SK-N-SH (cell line): ENCODE measurements around the gene FAM151A. TPM values are rescaled to one million over a fixed set of nuclear protein-coding genes. Genes with fewer than 3 reads are reported as not detected.

Source experiments
- CTCF ChIA-PET: fragments of 300-600, 350-600 bp; formaldehyde crosslinking; extraction: SDS; loops from one replicate; lab custom pipeline; 2021; lab: Yijun Ruan, JAX
- POLR2A ChIA-PET: fragments of 350-600 bp; sonication (Branson Sonifier 250); formaldehyde crosslinking; extraction: SDS; loops from one replicate; lab custom pipeline; 2020; ENCODE audit warnings: antibody characterized with exemption, inconsistent platforms; lab: Yijun Ruan, JAX
- DNase-seq: peaks from one replicate; pipeline ENCODE4 v3.0.0; 2012
- H2AFZ ChIP-seq: fragments of 200-600 bp; sonication (generic); 2 replicates; pipeline ENCODE4 v1.8.1; 2016; ENCODE audit warnings: antibody characterized with exemption, mild to moderate bottlenecking, low read depth
- H3F3A ChIP-seq: fragments of 200-600 bp; sonication (generic); replicated peaks from 2 replicates; pipeline ENCODE3; 2016; ENCODE audit warnings: antibody characterized with exemption, mild to moderate bottlenecking; ENCODE audit not compliant: insufficient read depth
- H3K27ac ChIP-seq, 2 experiments: fragments of 200-500 bp in 1 of 2; fragments of 200-600 bp in 1 of 2; sonication (Bioruptor generic) in 1 of 2; sonication (generic), shearing (Covaris generic) in 1 of 2; 2 replicates each; pipeline versions ENCODE4 v1.5.1 to v1.6.1; 2014 to 2016; ENCODE audit warnings: low read depth in 2 of 2, inconsistent platforms in 1 of 2, low read length in 1 of 2, mild to moderate bottlenecking in 1 of 2, mixed read lengths in 1 of 2
- H3K27me3 ChIP-seq: fragments of 200-600 bp; sonication (generic), shearing (Covaris generic); 2 replicates; pipeline ENCODE4 v1.6.1; 2016; ENCODE audit warnings: mixed run types; ENCODE audit not compliant: insufficient read depth
- H3K36me3 ChIP-seq, 2 experiments: fragments of 200-500 bp in 1 of 2; fragments of 200-600 bp in 1 of 2; sonication (Bioruptor generic) in 1 of 2; sonication (generic) in 1 of 2; replicated peaks in 1 of 2; 2 replicates each; pipeline versions ENCODE3 to v1.5.1; 2014 to 2016; ENCODE audit warnings: low read length in 1 of 2, mild to moderate bottlenecking in 1 of 2; ENCODE audit not compliant: insufficient read depth in 2 of 2, control insufficient read depth in 1 of 2
- H3K4me1 ChIP-seq, 2 experiments: fragments of 200-500 bp in 1 of 2; fragments of 200-600 bp in 1 of 2; sonication (Bioruptor generic) in 1 of 2; sonication (generic), shearing (Covaris generic) in 1 of 2; 2 replicates each; pipeline versions ENCODE4 v1.5.1 to v1.6.1; 2014 to 2016; ENCODE audit warnings: low read depth in 1 of 2, low read length in 1 of 2, mixed run types in 1 of 2; ENCODE audit not compliant: insufficient read depth in 2 of 2, control insufficient read depth in 1 of 2
- H3K4me2 ChIP-seq: fragments of 200-600 bp; sonication (generic), shearing (Covaris generic); 2 replicates; pipeline ENCODE4 v1.6.1; 2017; ENCODE audit warnings: mixed run types
- H3K4me3 ChIP-seq, 2 experiments: fragments of 200-500 bp in 1 of 2; fragments of 200-600 bp in 1 of 2; sonication (Bioruptor generic) in 1 of 2; sonication (generic), shearing (Covaris generic) in 1 of 2; 2 replicates each; pipeline versions ENCODE4 v1.5.1 to v1.8.1; 2014 to 2016; ENCODE audit warnings: low read depth in 2 of 2, inconsistent platforms in 1 of 2, low read length in 1 of 2, mild to moderate bottlenecking in 1 of 2, mixed read lengths in 1 of 2, moderate library complexity in 1 of 2
- H3K79me2 ChIP-seq: fragments of 200-600 bp; sonication (generic); 2 replicates; pipeline ENCODE4 v1.8.1; 2017; ENCODE audit warnings: mild to moderate bottlenecking; ENCODE audit not compliant: insufficient read depth
- H3K9ac ChIP-seq: fragments of 200-600 bp; sonication (generic); 2 replicates; pipeline ENCODE4 v1.6.1; 2017; ENCODE audit warnings: mixed run types
- H3K9me2 ChIP-seq: fragments of 200-600 bp; sonication (generic); 2 replicates; pipeline ENCODE4 v1.6.1; 2017; ENCODE audit warnings: mixed run types
- H3K9me3 ChIP-seq: fragments of 200-600 bp; sonication (generic); 2 replicates; pipeline ENCODE4 v1.6.1; 2017; ENCODE audit warnings: mixed run types, mild to moderate bottlenecking, moderate library complexity
- H4K20me1 ChIP-seq: fragments of 200-600 bp; sonication (generic); 2 replicates; pipeline ENCODE4 v1.6.1; 2017; ENCODE audit warnings: mild to moderate bottlenecking, mixed run types; ENCODE audit not compliant: insufficient read depth
- ELF1 ChIP-seq: IDR thresholded peaks from 2 replicates; pipeline ENCODE4 v1.4.0; 2012
- EP300 ChIP-seq, 2 experiments: IDR thresholded peaks; 2 replicates each; pipeline versions ENCODE4 v1.4.0 to v1.6.1; 2012; ENCODE audit warnings: borderline replicate concordance in 1 of 2, low read depth in 1 of 2, low read length in 1 of 2
- FOSL2 ChIP-seq: IDR thresholded peaks from 2 replicates; pipeline ENCODE4 v1.4.0; 2012; ENCODE audit warnings: low read depth, mild to moderate bottlenecking, moderate library complexity, borderline replicate concordance
- FOXM1 ChIP-seq: IDR thresholded peaks from 2 replicates; pipeline ENCODE4 v1.4.0; 2012; ENCODE audit warnings: low read depth, mild to moderate bottlenecking
- GABPA ChIP-seq: IDR thresholded peaks from 2 replicates; pipeline ENCODE4 v1.4.0; 2012; ENCODE audit warnings: low read depth, mild to moderate bottlenecking
- MXI1 ChIP-seq: IDR thresholded peaks from 2 replicates; pipeline ENCODE4 v1.6.1; 2012; ENCODE audit warnings: mild to moderate bottlenecking, low read depth, low read length, improper control_type of control experiment
- POLR2AphosphoS5 ChIP-seq: IDR thresholded peaks from 2 replicates; pipeline ENCODE4 v1.6.1; 2012; ENCODE audit warnings: low read depth, low read length
- RAD21 ChIP-seq: IDR thresholded peaks from 2 replicates; pipeline ENCODE4 v1.6.1; 2012; ENCODE audit warnings: mild to moderate bottlenecking, low read length
- SIN3A ChIP-seq: IDR thresholded peaks from 2 replicates; pipeline ENCODE4 v1.6.1; 2012; ENCODE audit warnings: low read depth, mild to moderate bottlenecking, low read length, moderate library complexity, borderline replicate concordance
- SMC3 ChIP-seq: IDR thresholded peaks from 2 replicates; pipeline ENCODE4 v1.6.1; 2012; ENCODE audit warnings: low read depth, low read length, improper control_type of control experiment
- TCF12 ChIP-seq: IDR thresholded peaks from 2 replicates; pipeline ENCODE4 v1.4.0; 2012
- WGBS: methylation state at CpG from one replicate; pipeline ENCODE4 v1.1.6; 2017; ENCODE audit warnings: low lambda C conversion rate; 5-methylcytosine and 5-hydroxymethylcytosine counted together
- polyA plus RNA-seq, 3 experiments: library from polyadenylated mRNA; depleted of rRNA; stranded (reverse); fragments of >200 nt; gene quantifications; 2 replicates each; pipeline ENCODE4 v1.2.3, GENCODE V29; 2012
- TF ChIP-seq, protein P1 (sequence below): fragments of 150-350 bp; IDR thresholded peaks from 2 replicates; pipeline ENCODE4 v1.6.1; 2017; ENCODE audit warnings: antibody characterized with exemption, low read length, low read depth, borderline replicate concordance
- TF ChIP-seq, protein P2 (sequence below): fragments of 200-600 bp; sonication (generic); IDR thresholded peaks from 2 replicates; pipeline ENCODE4 v1.6.1; 2017; ENCODE audit warnings: antibody characterized with exemption, mild to moderate bottlenecking, moderate library complexity
- TF ChIP-seq, protein P3 (sequence below): IDR thresholded peaks from 2 replicates; pipeline ENCODE4 v1.6.1; 2012; ENCODE audit warnings: mild to moderate bottlenecking, low read depth, low read length, moderate library complexity

The FAM151A gene
- polyA plus RNA-seq, 1 of the 3 experiments (the other 2 are of a cell fraction) = not detected

DNA sequence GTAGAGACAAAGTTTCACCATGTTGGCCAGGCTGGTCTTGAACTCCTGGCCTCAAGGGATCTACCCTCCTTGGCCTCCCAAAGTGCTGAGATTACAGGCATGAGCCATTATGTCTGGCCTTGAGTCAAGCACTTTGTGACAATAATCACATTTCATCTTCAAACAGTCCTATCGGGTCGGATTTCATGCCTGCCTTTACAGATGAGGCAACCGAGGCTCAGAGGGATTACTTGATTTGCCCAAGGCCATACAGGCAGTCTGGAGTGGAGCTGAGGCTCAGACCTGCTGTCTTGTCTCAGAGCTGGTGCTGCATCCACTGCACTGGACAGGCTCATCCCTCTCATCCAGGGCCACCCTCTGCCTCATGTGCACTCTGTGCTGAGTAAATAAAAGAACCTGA is 26.6 kb downstream of the FAM151A start:
- TF ChIP-seq SMC3 (no peak), ELF1 (no peak), SIN3A (no peak), POLR2AphosphoS5 (no peak), EP300 (IDR thresholded peaks at IDR 0.05; ENCODE audit: borderline replicate concordance in 1 of 2, low read depth in 1 of 2, low read length in 1 of 2) (no peak), FOSL2 (no peak)
- TF ChIP-seq, protein P1, sequence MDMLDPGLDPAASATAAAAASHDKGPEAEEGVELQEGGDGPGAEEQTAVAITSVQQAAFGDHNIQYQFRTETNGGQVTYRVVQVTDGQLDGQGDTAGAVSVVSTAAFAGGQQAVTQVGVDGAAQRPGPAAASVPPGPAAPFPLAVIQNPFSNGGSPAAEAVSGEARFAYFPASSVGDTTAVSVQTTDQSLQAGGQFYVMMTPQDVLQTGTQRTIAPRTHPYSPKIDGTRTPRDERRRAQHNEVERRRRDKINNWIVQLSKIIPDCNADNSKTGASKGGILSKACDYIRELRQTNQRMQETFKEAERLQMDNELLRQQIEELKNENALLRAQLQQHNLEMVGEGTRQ = no peak
- TF ChIP-seq, protein P2, sequence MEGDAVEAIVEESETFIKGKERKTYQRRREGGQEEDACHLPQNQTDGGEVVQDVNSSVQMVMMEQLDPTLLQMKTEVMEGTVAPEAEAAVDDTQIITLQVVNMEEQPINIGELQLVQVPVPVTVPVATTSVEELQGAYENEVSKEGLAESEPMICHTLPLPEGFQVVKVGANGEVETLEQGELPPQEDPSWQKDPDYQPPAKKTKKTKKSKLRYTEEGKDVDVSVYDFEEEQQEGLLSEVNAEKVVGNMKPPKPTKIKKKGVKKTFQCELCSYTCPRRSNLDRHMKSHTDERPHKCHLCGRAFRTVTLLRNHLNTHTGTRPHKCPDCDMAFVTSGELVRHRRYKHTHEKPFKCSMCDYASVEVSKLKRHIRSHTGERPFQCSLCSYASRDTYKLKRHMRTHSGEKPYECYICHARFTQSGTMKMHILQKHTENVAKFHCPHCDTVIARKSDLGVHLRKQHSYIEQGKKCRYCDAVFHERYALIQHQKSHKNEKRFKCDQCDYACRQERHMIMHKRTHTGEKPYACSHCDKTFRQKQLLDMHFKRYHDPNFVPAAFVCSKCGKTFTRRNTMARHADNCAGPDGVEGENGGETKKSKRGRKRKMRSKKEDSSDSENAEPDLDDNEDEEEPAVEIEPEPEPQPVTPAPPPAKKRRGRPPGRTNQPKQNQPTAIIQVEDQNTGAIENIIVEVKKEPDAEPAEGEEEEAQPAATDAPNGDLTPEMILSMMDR = no peak
- POLR2A ChIA-PET = no interaction called here
- no peaks in the 10 kb centered on the region for H3K79me2 ChIP-seq
- no peaks in the 10 kb centered on the region for H3K27me3 ChIP-seq
- 100% methylated on average over 3 of the region's 3 CpGs for WGBS
- no peak overlapping the region for H3K27ac ChIP-seq
- no peak overlapping the region for H3K9ac ChIP-seq
- H3K9me2 ChIP-seq = no peaks in the 10 kb centered on the region
- DNase-seq = no peak
- CTCF ChIA-PET = interaction anchor here (0.6 kb wide), 1 partner anchor 15 kb away, joined by 3 read pairs; no protein-coding TSS in a partner anchor
- H4K20me1 ChIP-seq = no peaks in the 10 kb centered on the region
- H3K4me2 ChIP-seq = no peak overlapping the region
- H2AFZ ChIP-seq = no peak overlapping the region
- H3K36me3 ChIP-seq = peaks cover 0 to 11% of the 10 kb centered on the region in 2 experiments
- no peaks in the 10 kb centered on the region for H3K4me1 ChIP-seq
- no peak overlapping the region for H3K4me3 ChIP-seq
- no peaks in the 10 kb centered on the region for H3K9me3 ChIP-seq
- no peaks in the 10 kb centered on the region for H3F3A ChIP-seq

DNA sequence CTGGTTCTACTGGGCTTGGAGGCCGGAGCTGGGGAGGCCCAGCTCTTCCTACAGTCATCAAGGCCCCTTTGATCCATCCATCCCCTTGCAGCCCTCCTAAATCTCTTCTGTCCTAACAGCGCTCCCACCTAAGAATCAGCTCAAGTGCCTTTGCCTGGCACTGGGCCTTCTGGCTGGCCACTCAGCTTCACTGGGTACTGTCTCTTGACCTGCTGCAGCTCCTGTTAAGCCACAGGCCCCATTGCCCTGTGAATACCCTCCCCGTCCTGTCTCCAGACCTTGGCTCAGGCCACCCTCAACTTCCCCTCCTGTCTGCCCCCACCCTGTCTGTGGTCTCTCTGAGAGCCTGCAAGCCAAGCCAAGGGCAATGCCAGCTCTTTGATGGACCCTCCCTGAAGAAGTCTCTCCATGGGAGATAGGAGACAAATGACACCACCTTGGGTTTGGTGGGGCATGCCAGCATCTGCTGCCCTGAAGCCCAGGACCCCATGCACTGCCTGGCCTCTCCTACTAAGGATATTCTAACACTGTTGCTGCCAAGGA is 27.3 kb downstream of the FAM151A start:
- TF ChIP-seq MXI1 = no peak
- TF ChIP-seq, protein P3, sequence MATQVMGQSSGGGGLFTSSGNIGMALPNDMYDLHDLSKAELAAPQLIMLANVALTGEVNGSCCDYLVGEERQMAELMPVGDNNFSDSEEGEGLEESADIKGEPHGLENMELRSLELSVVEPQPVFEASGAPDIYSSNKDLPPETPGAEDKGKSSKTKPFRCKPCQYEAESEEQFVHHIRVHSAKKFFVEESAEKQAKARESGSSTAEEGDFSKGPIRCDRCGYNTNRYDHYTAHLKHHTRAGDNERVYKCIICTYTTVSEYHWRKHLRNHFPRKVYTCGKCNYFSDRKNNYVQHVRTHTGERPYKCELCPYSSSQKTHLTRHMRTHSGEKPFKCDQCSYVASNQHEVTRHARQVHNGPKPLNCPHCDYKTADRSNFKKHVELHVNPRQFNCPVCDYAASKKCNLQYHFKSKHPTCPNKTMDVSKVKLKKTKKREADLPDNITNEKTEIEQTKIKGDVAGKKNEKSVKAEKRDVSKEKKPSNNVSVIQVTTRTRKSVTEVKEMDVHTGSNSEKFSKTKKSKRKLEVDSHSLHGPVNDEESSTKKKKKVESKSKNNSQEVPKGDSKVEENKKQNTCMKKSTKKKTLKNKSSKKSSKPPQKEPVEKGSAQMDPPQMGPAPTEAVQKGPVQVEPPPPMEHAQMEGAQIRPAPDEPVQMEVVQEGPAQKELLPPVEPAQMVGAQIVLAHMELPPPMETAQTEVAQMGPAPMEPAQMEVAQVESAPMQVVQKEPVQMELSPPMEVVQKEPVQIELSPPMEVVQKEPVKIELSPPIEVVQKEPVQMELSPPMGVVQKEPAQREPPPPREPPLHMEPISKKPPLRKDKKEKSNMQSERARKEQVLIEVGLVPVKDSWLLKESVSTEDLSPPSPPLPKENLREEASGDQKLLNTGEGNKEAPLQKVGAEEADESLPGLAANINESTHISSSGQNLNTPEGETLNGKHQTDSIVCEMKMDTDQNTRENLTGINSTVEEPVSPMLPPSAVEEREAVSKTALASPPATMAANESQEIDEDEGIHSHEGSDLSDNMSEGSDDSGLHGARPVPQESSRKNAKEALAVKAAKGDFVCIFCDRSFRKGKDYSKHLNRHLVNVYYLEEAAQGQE = no peak
- no peak for TF ChIP-seq TCF12
- no peak for TF ChIP-seq SIN3A
- no peak for TF ChIP-seq GABPA
- TF ChIP-seq RAD21 = no peak
- no peak for TF ChIP-seq FOXM1
- TF ChIP-seq FOSL2 = no peak
- no peaks in the 10 kb centered on the region for H4K20me1 ChIP-seq

More for the DNA sequence above, 27.3 kb downstream of the FAM151A start:
- CTCF ChIA-PET = interaction anchor here (0.6 kb wide), 1 partner anchor 16 kb away, joined by 3 read pairs; no protein-coding TSS in a partner anchor
- Histone ChIP-seq H3F3A (no peaks in the 10 kb centered on the region), H3K9me2 (no peaks in the 10 kb centered on the region), H3K79me2 (no peaks in the 10 kb centered on the region), H3K9me3 (no peaks in the 10 kb centered on the region), H3K27ac (no peak overlapping the region), H3K4me3 (no peak overlapping the region), H3K4me2 (no peak overlapping the region), H3K36me3 (peaks cover 0 to 11% of the 10 kb centered on the region in 2 experiments), H3K9ac (no peak overlapping the region), H3K27me3 (no peaks in the 10 kb centered on the region), H3K4me1 (no peaks in the 10 kb centered on the region), H2AFZ (no peak overlapping the region)
- POLR2A ChIA-PET = no interaction called here
- 93% methylated on average over 3 of the region's 3 CpGs for WGBS
- DNase-seq = no peak
